Neural crest cell (in vitro differentiated cells): Measurements from ENCODE around the gene SLC2A6. TPM values are rescaled to one million over a fixed set of nuclear protein-coding genes. Genes with fewer than 3 reads are reported as not detected.

ENCODE experiments used
- DNase-seq: peaks from one replicate; pipeline ENCODE4 v3.0.0; 2021; ENCODE audit warnings: low read depth, mixed read lengths, low spot score
- H3K27ac Mint-ChIP-seq: one replicate; pipeline ENCODE4 v1.8.0; 2021; ENCODE audit warnings: mild to moderate bottlenecking, mixed read lengths; ENCODE audit not compliant: unreplicated experiment
- H3K27me3 Mint-ChIP-seq: 2 replicates; pipeline ENCODE4 v1.8.0; 2021; ENCODE audit warnings: low read depth, mild to moderate bottlenecking, mixed read lengths
- H3K36me3 Mint-ChIP-seq: 2 replicates; pipeline ENCODE4 v1.8.0; 2021; ENCODE audit warnings: low read depth, mild to moderate bottlenecking, mixed read lengths
- H3K4me1 Mint-ChIP-seq: 2 replicates; pipeline ENCODE4 v1.8.0; 2021; ENCODE audit warnings: mixed read lengths
- H3K4me3 Mint-ChIP-seq: one replicate; pipeline ENCODE4 v1.8.0; 2021; ENCODE audit warnings: mild to moderate bottlenecking, mixed read lengths
- H3K9me3 Mint-ChIP-seq: 2 replicates; pipeline ENCODE4 v1.8.0; 2021; ENCODE audit warnings: mixed read lengths
- CTCF ChIP-seq: fragments of 200-600 bp; sonication (generic); conservative IDR thresholded peaks from 2 replicates; pipeline ENCODE4 v1.5.0; 2021; ENCODE audit warnings: antibody characterized with exemption, mild to moderate bottlenecking
- total RNA-seq: library from RNA; stranded (reverse); gene quantifications from 2 replicates; pipeline ENCODE4 v1.2.1, GENCODE V29; 2021

SLC2A6 gene
- total RNA-seq, 1 donor from 2014 or later: 29.0 TPM

GRCh38 chr9:133491656-133491925, 12.7 kb upstream of the SLC2A6 start:
- Mint-ChIP-seq H3K27ac (no peak overlapping the region), H3K4me3 (no peak overlapping the region), H3K27me3 (no peaks in the 10 kb centered on the region), H3K9me3 (no peaks in the 10 kb centered on the region), H3K36me3 (no peaks in the 10 kb centered on the region), H3K4me1 (no peaks in the 10 kb centered on the region)
- no peak for DNase-seq
- no peak for TF ChIP-seq CTCF

- Mint-ChIP-seq H3K4me3 (no peak overlapping the region), H3K36me3 (no peaks in the 10 kb centered on the region), H3K4me1 (no peaks in the 10 kb centered on the region), H3K9me3 (no peaks in the 10 kb centered on the region), H3K27ac (no peak overlapping the region), H3K27me3 (no peaks in the 10 kb centered on the region)
- no peak for DNase-seq
- TF ChIP-seq CTCF: no peak
Measured at GRCh38 chr9:133490865-133491655, 12.2 kb upstream of the SLC2A6 start.

GRCh38 chr9:133490201-133490681, 11.3 kb upstream of the SLC2A6 start:
- Mint-ChIP-seq H3K27me3 (no peaks in the 10 kb centered on the region), H3K36me3 (no peaks in the 10 kb centered on the region), H3K4me1 (no peaks in the 10 kb centered on the region), H3K27ac (no peak overlapping the region), H3K4me3 (no peak overlapping the region), H3K9me3 (no peaks in the 10 kb centered on the region)
- TF ChIP-seq CTCF: no peak
- DNase-seq: no peak

GRCh38 chr9:133489253-133490190, 10.6 kb upstream of the SLC2A6 start:
- H3K27me3 Mint-ChIP-seq: no peaks in the 10 kb centered on the region
- no peaks in the 10 kb centered on the region for H3K9me3 Mint-ChIP-seq
- H3K27ac Mint-ChIP-seq: no peak overlapping the region
- H3K4me3 Mint-ChIP-seq: no peak overlapping the region
- H3K36me3 Mint-ChIP-seq: no peaks in the 10 kb centered on the region
- H3K4me1 Mint-ChIP-seq: no peaks in the 10 kb centered on the region
- TF ChIP-seq CTCF: no peak
- DNase-seq: no peak

GRCh38 chr9:133488686-133489252, 9.9 kb upstream of the SLC2A6 start:
- no peak for DNase-seq
- no peaks in the 10 kb centered on the region for H3K9me3 Mint-ChIP-seq
- TF ChIP-seq CTCF: no peak
- no peak overlapping the region for H3K4me3 Mint-ChIP-seq
- H3K4me1 Mint-ChIP-seq: no peaks in the 10 kb centered on the region
- H3K36me3 Mint-ChIP-seq: no peaks in the 10 kb centered on the region
- H3K27me3 Mint-ChIP-seq: no peaks in the 10 kb centered on the region
- no peak overlapping the region for H3K27ac Mint-ChIP-seq
